Measurements from ENCODE around the gene AMH.

- no peak for TF ChIP-seq CTCF (IDR thresholded peaks at IDR 0.05)
- no peak for TF ChIP-seq NR3C1 (CRISPR knock-in tag; conservative IDR thresholded peaks at IDR 0.05; ENCODE audit: low read depth)
- no peak for TF ChIP-seq CBFB (CRISPR knock-in tag; IDR thresholded peaks at IDR 0.05; ENCODE audit: low read depth)
- TF ChIP-seq USF2 (CRISPR knock-in tag; IDR thresholded peaks at IDR 0.05) = no peak
- TF ChIP-seq, protein P1, sequence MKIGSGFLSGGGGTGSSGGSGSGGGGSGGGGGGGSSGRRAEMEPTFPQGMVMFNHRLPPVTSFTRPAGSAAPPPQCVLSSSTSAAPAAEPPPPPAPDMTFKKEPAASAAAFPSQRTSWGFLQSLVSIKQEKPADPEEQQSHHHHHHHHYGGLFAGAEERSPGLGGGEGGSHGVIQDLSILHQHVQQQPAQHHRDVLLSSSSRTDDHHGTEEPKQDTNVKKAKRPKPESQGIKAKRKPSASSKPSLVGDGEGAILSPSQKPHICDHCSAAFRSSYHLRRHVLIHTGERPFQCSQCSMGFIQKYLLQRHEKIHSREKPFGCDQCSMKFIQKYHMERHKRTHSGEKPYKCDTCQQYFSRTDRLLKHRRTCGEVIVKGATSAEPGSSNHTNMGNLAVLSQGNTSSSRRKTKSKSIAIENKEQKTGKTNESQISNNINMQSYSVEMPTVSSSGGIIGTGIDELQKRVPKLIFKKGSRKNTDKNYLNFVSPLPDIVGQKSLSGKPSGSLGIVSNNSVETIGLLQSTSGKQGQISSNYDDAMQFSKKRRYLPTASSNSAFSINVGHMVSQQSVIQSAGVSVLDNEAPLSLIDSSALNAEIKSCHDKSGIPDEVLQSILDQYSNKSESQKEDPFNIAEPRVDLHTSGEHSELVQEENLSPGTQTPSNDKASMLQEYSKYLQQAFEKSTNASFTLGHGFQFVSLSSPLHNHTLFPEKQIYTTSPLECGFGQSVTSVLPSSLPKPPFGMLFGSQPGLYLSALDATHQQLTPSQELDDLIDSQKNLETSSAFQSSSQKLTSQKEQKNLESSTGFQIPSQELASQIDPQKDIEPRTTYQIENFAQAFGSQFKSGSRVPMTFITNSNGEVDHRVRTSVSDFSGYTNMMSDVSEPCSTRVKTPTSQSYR (CRISPR knock-in tag; IDR thresholded peaks at IDR 0.05) = no peak
- no peak for TF ChIP-seq KAT7 (CRISPR knock-in tag; IDR thresholded peaks at IDR 0.05; ENCODE audit: borderline replicate concordance)
- no peak for TF ChIP-seq ATF1 (CRISPR knock-in tag; IDR thresholded peaks at IDR 0.05)
- TF ChIP-seq, protein P2, sequence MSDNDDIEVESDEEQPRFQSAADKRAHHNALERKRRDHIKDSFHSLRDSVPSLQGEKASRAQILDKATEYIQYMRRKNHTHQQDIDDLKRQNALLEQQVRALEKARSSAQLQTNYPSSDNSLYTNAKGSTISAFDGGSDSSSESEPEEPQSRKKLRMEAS (CRISPR knock-in tag; IDR thresholded peaks at IDR 0.05) = no peak
Observed at GRCh38 chr19:2213799-2214198, 35.3 kb upstream of the AMH start.

All from WTC11 (cell line).